ENCODE data around the gene PTGR3. TPM values are rescaled to one million over a fixed set of nuclear protein-coding genes. Genes with fewer than 3 reads are reported as not detected.
"Not testable (repeated sequence)": the region's sequence is repeated elsewhere in the genome, so short reads cannot be mapped to it uniquely, and the experiment has no call there.

The PTGR3 gene
- total RNA-seq, 2 experiments from 2014 or later: 23.0 to 23.3 TPM

- ChIA-PET CTCF (no interaction called here), POLR2A (interaction anchor here (0.6 to 0.8 kb wide), 2 partner anchors 9 to 282 kb away, joined by 3 to 4 read pairs; no protein-coding TSS in a partner anchor)
Measured at GRCh38 chr18:75206452-75207309, 2.3 kb downstream of the PTGR3 start.

- POLR2A ChIA-PET: no interaction called here
- CTCF ChIA-PET: no interaction called here
Measured at GRCh38 chr18:75205514-75206132, 3.3 kb downstream of the PTGR3 start.

- CTCF ChIA-PET: no interaction called here
- POLR2A ChIA-PET: no interaction called here
Measured at GRCh38 chr18:75204732-75205513, 4.0 kb downstream of the PTGR3 start.

GRCh38 chr18:75204269-75204731, 4.6 kb downstream of the PTGR3 start:
- ChIA-PET CTCF (no interaction called here), POLR2A (no interaction called here)

GRCh38 chr18:75203416-75204268, 5.3 kb downstream of the PTGR3 start:
- POLR2A ChIA-PET: no interaction called here

GRCh38 chr18:75202696-75203365, 6.1 kb downstream of the PTGR3 start:
- ChIA-PET CTCF (no interaction called here), POLR2A (no interaction called here)

More at GRCh38 chr18:75203416-75204268, 5.3 kb downstream of the PTGR3 start:
- CTCF ChIA-PET: no interaction called here

GRCh38 chr18:75201282-75202270, 7.4 kb downstream of the PTGR3 start:
- CTCF ChIA-PET: no interaction called here
- POLR2A ChIA-PET: no interaction called here

GRCh38 chr18:75200605-75201280, 8.2 kb downstream of the PTGR3 start:
- POLR2A ChIA-PET: no interaction called here
- CTCF ChIA-PET: no interaction called here

- CTCF ChIA-PET: no interaction called here
- POLR2A ChIA-PET: no interaction called here
Measured at GRCh38 chr18:75200071-75200470, 8.9 kb downstream of the PTGR3 start.

GRCh38 chr18:75199327-75199726, 9.6 kb downstream of the PTGR3 start:
- CTCF ChIA-PET: no interaction called here
- POLR2A ChIA-PET: no interaction called here

- POLR2A ChIA-PET: interaction anchor here (1.0 kb wide), 1 partner anchor 11 kb away, joined by 3 read pairs; the partner anchor contains the start of gene PTGR3
- CTCF ChIA-PET: no interaction called here
Measured at GRCh38 chr18:75198036-75198435, 10.9 kb downstream of the PTGR3 start.

- POLR2A ChIA-PET: no interaction called here
- CTCF ChIA-PET: no interaction called here
Measured at GRCh38 chr18:75192899-75193298, 16.0 kb downstream of the PTGR3 start.

- ChIA-PET CTCF (no interaction called here), POLR2A (no interaction called here)
Measured at GRCh38 chr18:75189696-75190095, 19.2 kb downstream of the PTGR3 start.

- POLR2A ChIA-PET, CTCF ChIA-PET: not testable (repeated sequence)
Measured at GRCh38 chr18:75187702-75188101, 21.2 kb downstream of the PTGR3 start.

GRCh38 chr18:75185460-75185859, 23.5 kb downstream of the PTGR3 start:
- ChIA-PET CTCF (interaction anchor here (0.7 kb wide), 1 partner anchor 15 kb away, joined by 3 read pairs; no protein-coding TSS in a partner anchor), POLR2A (no interaction called here)

- ChIA-PET CTCF (no interaction called here), POLR2A (no interaction called here)
Measured at GRCh38 chr18:75183973-75184493, 24.9 kb downstream of the PTGR3 start.

- ChIA-PET POLR2A (no interaction called here), CTCF (no interaction called here)
Measured at GRCh38 chr18:75183524-75183923, 25.4 kb downstream of the PTGR3 start.

Measured in activated CD8-positive, alpha-beta memory T cell treated with anti-CD3 and anti-CD28 coated beads for 36 hours (primary cell).